ENCODE results near the gene MAP7D1. TPM values are rescaled to one million over a fixed set of nuclear protein-coding genes. Genes with fewer than 3 reads are reported as not detected.

MAP7D1 gene
- total RNA-seq, 1 donor: 114 TPM

GRCh38 chr1:36126005-36126716 lies 29.8 kb upstream of the MAP7D1 start:
- DNase-seq (ENCODE audit: low read depth): no peak
- TF ChIP-seq, protein P1, sequence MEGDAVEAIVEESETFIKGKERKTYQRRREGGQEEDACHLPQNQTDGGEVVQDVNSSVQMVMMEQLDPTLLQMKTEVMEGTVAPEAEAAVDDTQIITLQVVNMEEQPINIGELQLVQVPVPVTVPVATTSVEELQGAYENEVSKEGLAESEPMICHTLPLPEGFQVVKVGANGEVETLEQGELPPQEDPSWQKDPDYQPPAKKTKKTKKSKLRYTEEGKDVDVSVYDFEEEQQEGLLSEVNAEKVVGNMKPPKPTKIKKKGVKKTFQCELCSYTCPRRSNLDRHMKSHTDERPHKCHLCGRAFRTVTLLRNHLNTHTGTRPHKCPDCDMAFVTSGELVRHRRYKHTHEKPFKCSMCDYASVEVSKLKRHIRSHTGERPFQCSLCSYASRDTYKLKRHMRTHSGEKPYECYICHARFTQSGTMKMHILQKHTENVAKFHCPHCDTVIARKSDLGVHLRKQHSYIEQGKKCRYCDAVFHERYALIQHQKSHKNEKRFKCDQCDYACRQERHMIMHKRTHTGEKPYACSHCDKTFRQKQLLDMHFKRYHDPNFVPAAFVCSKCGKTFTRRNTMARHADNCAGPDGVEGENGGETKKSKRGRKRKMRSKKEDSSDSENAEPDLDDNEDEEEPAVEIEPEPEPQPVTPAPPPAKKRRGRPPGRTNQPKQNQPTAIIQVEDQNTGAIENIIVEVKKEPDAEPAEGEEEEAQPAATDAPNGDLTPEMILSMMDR (IDR thresholded peaks at IDR 0.05; ENCODE audit: insufficient read depth, low read length): no peak
- no peak overlapping the region for H3K4me3 ChIP-seq (ENCODE audit: low read depth, low read length)

- TF ChIP-seq, protein P1 (IDR thresholded peaks at IDR 0.05; ENCODE audit: insufficient read depth, low read length): no peak
- no peak overlapping the region for H3K4me3 ChIP-seq (ENCODE audit: low read depth, low read length)
- no peak for DNase-seq (ENCODE audit: low read depth)
Observed at GRCh38 chr1:36126797-36127500, 29.0 kb upstream of the MAP7D1 start.

- H3K4me3 ChIP-seq (ENCODE audit: low read depth, low read length): no peak overlapping the region
- DNase-seq (ENCODE audit: low read depth): no peak
- TF ChIP-seq, protein P1 (IDR thresholded peaks at IDR 0.05; ENCODE audit: insufficient read depth, low read length): no peak
Observed at GRCh38 chr1:36128126-36128904, 27.6 kb upstream of the MAP7D1 start.

DNA sequence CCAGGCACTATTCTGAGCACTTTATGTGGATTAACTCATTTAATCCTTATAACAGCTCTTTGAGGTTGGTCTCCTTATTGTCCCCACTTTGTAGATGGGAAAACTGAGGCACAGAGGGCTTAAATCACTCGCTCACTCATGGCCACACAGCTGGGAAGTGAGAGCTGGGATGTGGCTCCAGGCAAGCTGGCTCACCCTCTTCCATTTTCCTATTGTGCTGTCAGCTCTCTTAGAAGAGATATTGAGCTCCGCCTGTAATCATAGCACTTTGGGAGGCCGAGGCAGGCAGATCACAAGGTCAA lies 27.1 kb upstream of the MAP7D1 start:
- no peak overlapping the region for H3K4me3 ChIP-seq (ENCODE audit: low read depth, low read length)
- DNase-seq (ENCODE audit: low read depth): no peak
- TF ChIP-seq, protein P1 (IDR thresholded peaks at IDR 0.05; ENCODE audit: insufficient read depth, low read length): no peak

GRCh38 chr1:36132029-36132428 lies 23.9 kb upstream of the MAP7D1 start:
- H3K4me3 ChIP-seq (ENCODE audit: low read depth, low read length): no peak overlapping the region
- DNase-seq (ENCODE audit: low read depth): no peak
- TF ChIP-seq, protein P1 (IDR thresholded peaks at IDR 0.05; ENCODE audit: insufficient read depth, low read length): no peak

DNA sequence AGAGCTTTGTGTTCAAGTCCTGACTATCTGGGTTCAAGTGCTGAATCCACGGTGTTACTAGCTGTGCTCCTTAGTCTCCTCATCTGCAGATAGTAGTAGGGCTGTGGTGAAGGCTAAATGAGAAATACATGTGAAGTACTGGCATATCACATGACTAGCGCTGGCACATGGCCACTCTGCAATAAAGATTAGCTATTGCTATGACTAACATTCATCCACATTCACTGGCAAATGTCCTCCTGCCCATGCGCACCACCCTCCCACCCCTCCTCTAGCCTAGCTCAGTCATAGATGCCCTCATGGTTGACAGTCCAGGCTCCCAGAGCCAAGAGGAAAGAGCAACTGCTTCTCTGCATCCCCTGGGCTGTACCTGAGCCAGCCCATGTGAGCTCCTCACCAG lies 22.5 kb upstream of the MAP7D1 start:
- TF ChIP-seq, protein P1 (IDR thresholded peaks at IDR 0.05; ENCODE audit: insufficient read depth, low read length): no peak
- no peak overlapping the region for H3K4me3 ChIP-seq (ENCODE audit: low read depth, low read length)
- DNase-seq (ENCODE audit: low read depth): peak; percentile 98

All from fibroblast of the aortic adventitia (primary cell).